NCI-H1436 (cell line): ENCODE results near the gene FAM98C.

Experiments used
- DNase-seq: peaks from one replicate; lab custom pipeline; 2025; lab: John Stamatoyannopoulos, UW

Gene FAM98C

GRCh38 chr19:38378866-38379265, 24.0 kb upstream of the FAM98C start:
- DNase-seq, result no peak

GRCh38 chr19:38381138-38381537, 21.8 kb upstream of the FAM98C start:
- no peak for DNase-seq

- DNase-seq, result no peak
Observed at GRCh38 chr19:38383184-38383583, 19.7 kb upstream of the FAM98C start.

GRCh38 chr19:38383743-38384142, 19.1 kb upstream of the FAM98C start:
- DNase-seq, result no peak

GRCh38 chr19:38384209-38385027, 18.5 kb upstream of the FAM98C start:
- no peak for DNase-seq

- DNase-seq, result no peak
Observed at GRCh38 chr19:38385057-38385803, 17.7 kb upstream of the FAM98C start.

GRCh38 chr19:38385804-38386257, 17.1 kb upstream of the FAM98C start:
- DNase-seq, result no peak

GRCh38 chr19:38386300-38386970, 16.5 kb upstream of the FAM98C start:
- DNase-seq, result no peak

GRCh38 chr19:38386971-38387549, 15.8 kb upstream of the FAM98C start:
- no peak for DNase-seq

GRCh38 chr19:38387550-38388348, 15.1 kb upstream of the FAM98C start, which contains the start of gene GGN:
Gene GGN (minus strand): TSS chr19:38388034. CDS start chr19:38387261, 773 bp downstream.
- peak; percentile 95 for DNase-seq

GRCh38 chr19:38388349-38389100, 14.4 kb upstream of the FAM98C start, which contains the start of gene SPRED3:
Gene SPRED3 (plus strand): TSS chr19:38388697. CDS start chr19:38390303, 1,606 bp downstream.
- peak; percentile 75 for DNase-seq

- DNase-seq, result no peak
Observed at GRCh38 chr19:38389101-38389925, 13.6 kb upstream of the FAM98C start.

GRCh38 chr19:38389957-38390924, 12.7 kb upstream of the FAM98C start:
- no peak for DNase-seq

- DNase-seq, result no peak
Observed at GRCh38 chr19:38391911-38392464, 10.9 kb upstream of the FAM98C start.

GRCh38 chr19:38392707-38393308, 10.1 kb upstream of the FAM98C start:
- DNase-seq, result no peak

GRCh38 chr19:38394488-38394887, 8.4 kb upstream of the FAM98C start:
- no peak for DNase-seq

GRCh38 chr19:38395381-38396114, 7.3 kb upstream of the FAM98C start:
- DNase-seq, result no peak
